GM12878 (cell line): ENCODE results near the gene COL15A1. TPM values are rescaled to one million over a fixed set of nuclear protein-coding genes. Genes with fewer than 3 reads are reported as not detected.

Source experiments
- ATAC-seq: fragments of 200-7000 bp; cut with Tn5 transposase; 3 replicates; pipeline ENCODE4 v1.9.1; 2020; ENCODE audit warnings: mild to moderate bottlenecking, moderate library complexity
- BruUV-seq: library from RNA; stranded (reverse); fragments of 400-500 nt; replicated peaks from 2 replicates; lab custom pipeline; 2021; lab: Mats Ljungman, UMichigan
- CTCF ChIA-PET: fragments of 300-600 bp; sonication (Branson Sonifier 250); formaldehyde crosslinking; extraction: SDS; loops from one replicate; lab custom pipeline; 2021; ENCODE audit warnings: inconsistent platforms; lab: Yijun Ruan, JAX
- POLR2A ChIA-PET: fragments of 350-600 bp; formaldehyde crosslinking; extraction: SDS; loops from one replicate; lab custom pipeline; 2021; ENCODE audit warnings: inconsistent platforms; lab: Charles Lee
- RAD21 ChIA-PET: fragments of 300-600 bp; sonication (Branson Sonifier 250); formaldehyde crosslinking; loops from one replicate; lab custom pipeline; 2023; ENCODE audit warnings: antibody characterized with exemption; ENCODE audit not compliant: unreplicated experiment; lab: Charles Lee
- SMC1A ChIA-PET: fragments of 300-600 bp; sonication (Branson Sonifier 250); formaldehyde crosslinking; loops from one replicate; lab custom pipeline; 2023; ENCODE audit not compliant: unreplicated experiment, uncharacterized antibody; lab: Charles Lee
- DNase-seq: peaks from one replicate; pipeline ENCODE4 v3.0.0-alpha.2; 2011; ENCODE audit warnings: low read depth, low spot score
- FAIRE-seq: peaks from 3 replicates; lab custom pipeline; 2011; peaks lifted over from hg19 to GRCh38; lab: Jason Lieb, UNC
- H2AFZ ChIP-seq: 2 replicates; pipeline ENCODE4 v1.6.0; 2011; ENCODE audit warnings: low read depth, low read length, control low read depth; ENCODE audit not compliant: control insufficient read depth
- H3K27ac ChIP-seq: 2 replicates; pipeline ENCODE4 v1.5.1; 2011; ENCODE audit warnings: control low read depth; ENCODE audit not compliant: control insufficient read depth, insufficient read depth
- H3K27me3 ChIP-seq, 2 experiments: replicated peaks in 1 of 2; 2 replicates each; pipeline versions ENCODE4 v1.6.0 to v1.6.1; 2011; ENCODE audit warnings: low read length in 1 of 2; ENCODE audit not compliant: control insufficient read depth in 2 of 2, insufficient read depth in 2 of 2
- H3K36me3 ChIP-seq, 2 experiments: 2 replicates each; pipeline ENCODE4 v1.5.1; 2011; ENCODE audit warnings: low read length in 1 of 2; ENCODE audit not compliant: control insufficient read depth in 2 of 2, insufficient read depth in 2 of 2
- H3K4me1 ChIP-seq: 2 replicates; pipeline ENCODE4 v1.6.1; 2011; ENCODE audit warnings: mild to moderate bottlenecking, low read length, moderate library complexity, mixed read lengths; ENCODE audit not compliant: control insufficient read depth, insufficient read depth
- H3K4me2 ChIP-seq: 2 replicates; pipeline ENCODE4 v1.6.0; 2011; ENCODE audit warnings: control low read depth; ENCODE audit not compliant: control insufficient read depth, insufficient read depth
- H3K4me3 ChIP-seq: fragments of 200-600 bp; sonication (generic); 2 replicates; pipeline ENCODE4 v1.5.1; 2016
- H3K79me2 ChIP-seq: 2 replicates; pipeline ENCODE4 v1.6.0; 2011; ENCODE audit warnings: low read length; ENCODE audit not compliant: control insufficient read depth, insufficient read depth
- H3K9ac ChIP-seq: 2 replicates; pipeline ENCODE4 v1.8.0; 2011; ENCODE audit warnings: low read length, control low read depth, mixed read lengths; ENCODE audit not compliant: control insufficient read depth, insufficient read depth
- H3K9me3 ChIP-seq: replicated peaks from 3 replicates; pipeline ENCODE4 v1.5.1; 2011; ENCODE audit warnings: mild to moderate bottlenecking, low read length; ENCODE audit not compliant: control insufficient read depth, insufficient read depth
- H4K20me1 ChIP-seq: 2 replicates; pipeline ENCODE4 v1.6.0; 2011; ENCODE audit not compliant: control insufficient read depth, insufficient read depth
- ATF2 ChIP-seq: IDR thresholded peaks from 2 replicates; pipeline ENCODE4 v1.6.1; 2012; ENCODE audit warnings: low read length, inconsistent platforms
- FOS ChIP-seq: IDR thresholded peaks from 3 replicates; pipeline ENCODE4 v1.6.1; 2011; ENCODE audit warnings: borderline replicate concordance; ENCODE audit not compliant: insufficient read length; ENCODE audit errors: extremely low read depth
- HDAC2 ChIP-seq: fragments of 200-600 bp; sonication (generic); IDR thresholded peaks from 2 replicates; pipeline ENCODE4 v1.6.1; 2017
- KLF5 ChIP-seq: fragments of 450-650 bp; IDR thresholded peaks from 2 replicates; pipeline ENCODE4 v1.6.1; 2014; ENCODE audit warnings: mild to moderate bottlenecking; ENCODE audit not compliant: partially characterized antibody
- MTA2 ChIP-seq: fragments of 450-650 bp; IDR thresholded peaks from 2 replicates; pipeline ENCODE4 v1.6.1; 2016; ENCODE audit warnings: low read depth, mild to moderate bottlenecking, moderate library complexity
- MXI1 ChIP-seq: fragments of 150-350 bp; IDR thresholded peaks from 2 replicates; pipeline ENCODE4 v1.6.1; 2011; ENCODE audit warnings: low read depth, mild to moderate bottlenecking, inconsistent platforms, low read length, improper control_type of control experiment
- MYB ChIP-seq: fragments of 150-350 bp; IDR thresholded peaks from 2 replicates; pipeline ENCODE4 v1.6.1; 2014; ENCODE audit warnings: mild to moderate bottlenecking, low read depth, low read length, borderline replicate concordance
- PBX3 ChIP-seq: IDR thresholded peaks from 2 replicates; pipeline ENCODE4 v1.6.1; 2011; ENCODE audit warnings: mild to moderate bottlenecking, low read depth, low read length, moderate library complexity; ENCODE audit not compliant: insufficient replicate concordance
- POLR2AphosphoS5 ChIP-seq: IDR thresholded peaks from 2 replicates; pipeline ENCODE4 v1.6.1; 2011; ENCODE audit warnings: mild to moderate bottlenecking, low read length, inconsistent platforms
- RB1 ChIP-seq: fragments of 450-650 bp; formaldehyde crosslinking; IDR thresholded peaks from 2 replicates; pipeline ENCODE4 v1.6.1; 2017; ENCODE audit warnings: mild to moderate bottlenecking, borderline replicate concordance
- SMARCA5 ChIP-seq: fragments of 450-650 bp; IDR thresholded peaks from 2 replicates; pipeline ENCODE4 v1.6.1; 2017; ENCODE audit warnings: mild to moderate bottlenecking
- WRNIP1 ChIP-seq: IDR thresholded peaks from 2 replicates; pipeline ENCODE4 v1.6.1; 2011; ENCODE audit warnings: low read depth, low read length, improper control_type of control experiment, borderline replicate concordance
- ZZZ3 ChIP-seq: IDR thresholded peaks from 2 replicates; pipeline ENCODE4 v1.6.1; 2011; ENCODE audit warnings: low read depth; ENCODE audit not compliant: control insufficient read depth, insufficient read length
- WGBS: methylation state at CpG from one replicate; pipeline ENCODE4 v1.1.6; 2016; ENCODE audit warnings: low lambda C conversion rate; ENCODE audit not compliant: insufficient replicate concordance, insufficient coverage; ENCODE audit errors: missing lambda C conversion rate; 5-methylcytosine and 5-hydroxymethylcytosine counted together
- in situ Hi-C: fragments of 300-500 bp; cut with MboI; formaldehyde crosslinking; loops from 9 replicates; pipeline ENCODE4 v1.14.3; 2018; ENCODE audit warnings: mixed read lengths
- intact Hi-C: fragments of 100-400 bp; cut with micrococcal nuclease; formaldehyde crosslinking; loops from one replicate; pipeline ENCODE4 v1.14.2; 2022; ENCODE audit not compliant: unreplicated experiment
- polyA plus RNA-seq, 11 experiments: library from polyadenylated mRNA; depleted of rRNA in 4 of 11; unstranded in 6 of 11; stranded (reverse) in 5 of 11; fragments of >200 nt; fragmentation: Nextera tagmentation in 4 of 11; fragmentation: Illumina TruSeq in 1 of 11; extraction: Ambion mirVana in 4 of 11; extraction: Trizol in 1 of 11; gene quantifications; 1 replicate in 1 of 11; 2 replicates in 10 of 11; pipeline versions ENCODE4 v1.2.1 to v1.2.3, GENCODE V29; 2011 to 2016; ENCODE audit warnings: inconsistent platforms in 2 of 11, missing spikeins in 2 of 11, low read depth in 1 of 11
- total RNA-seq, 4 experiments: library from RNA; depleted of rRNA in 3 of 4; stranded (reverse); fragments of >200 nt in 3 of 4; fragmentation: Illumina TruSeq in 1 of 4; extraction: Trizol in 1 of 4; gene quantifications; 2 replicates each; pipeline versions ENCODE4 v1.2.1 to v1.2.3, GENCODE V29; 2013 to 2021

Gene COL15A1
- total and polyA plus RNA-seq, 10 of the 15 experiments (the other 5 are each of a cell fraction or from before 2014, with no cell fraction given), result 0.01 to 0.28 (median 0.06) TPM; not detected in 2

- no peak overlapping the region for H3K27ac ChIP-seq
- no peaks in the 10 kb centered on the region for H3K9me3 ChIP-seq
- ChIA-PET SMC1A (interaction anchor here (0.7 kb wide), 1 partner anchor 76 kb away, joined by 3 read pairs; no protein-coding TSS in a partner anchor), POLR2A (no interaction called here), CTCF (interaction anchor here (0.5 to 1.3 kb wide), 2 partner anchors 28 to 339 kb away, joined by 3 read pairs; no protein-coding TSS in a partner anchor), RAD21 (no interaction called here)
- H3K4me3 ChIP-seq, result no peak overlapping the region
- TF ChIP-seq POLR2AphosphoS5 (no peak), KLF5 (no peak), RB1 (no peak), ZZZ3 (no peak), WRNIP1 (no peak), SMARCA5 (no peak), MTA2 (no peak), MYB (no peak), MXI1 (no peak), PBX3 (no peak), ATF2 (no peak), FOS (no peak), HDAC2 (no peak)
- 40% methylated on average over 5 of the region's 5 CpGs for WGBS
- no peaks in the 10 kb centered on the region for H3K79me2 ChIP-seq
- in situ Hi-C loops (no loop called here), intact Hi-C loops (no loop called here)
- H3K4me2 ChIP-seq, result no peak overlapping the region
- no peaks in the 10 kb centered on the region for H3K36me3 ChIP-seq
- DNase-seq, result no peak
- no peaks in the 10 kb centered on the region for H3K4me1 ChIP-seq
- H4K20me1 ChIP-seq, result no peaks in the 10 kb centered on the region
- no TSS peak for BruUV-seq
- no peak for FAIRE-seq
- H2AFZ ChIP-seq, result no peak overlapping the region
- ATAC-seq, result no peak
- no peaks in the 10 kb centered on the region; a peak in 1 of 4 replicates for H3K27me3 ChIP-seq
- H3K9ac ChIP-seq, result no peak overlapping the region
These were observed 20.1 kb upstream of the COL15A1 start for GRCh38 chr9:98923451-98924123.
